Stomach (tissue), 4 donors: ENCODE measurements around the gene CXCL12.

Experiments used
- POLR2A ChIP-seq, 4 donors: fragments of 450-650 bp; IDR thresholded peaks; one replicate each; pipeline ENCODE4 v1.6.1; 2016; ENCODE audit warnings: antibody characterized with exemption in 4 of 4, control low read depth in 2 of 4, mild to moderate bottlenecking in 1 of 4, moderate library complexity in 1 of 4
- TF ChIP-seq, protein P1 (sequence below), 7 experiments: fragments of 450-650 bp in 4 of 7; fragments of 200-600 bp in 3 of 7; sonication (generic) in 3 of 7; IDR thresholded peaks; one replicate each; pipeline ENCODE4 v1.5.1; 2016 to 2019; ENCODE audit warnings: antibody characterized with exemption in 7 of 7, control low read depth in 2 of 7, mild to moderate bottlenecking in 1 of 7

DNA sequence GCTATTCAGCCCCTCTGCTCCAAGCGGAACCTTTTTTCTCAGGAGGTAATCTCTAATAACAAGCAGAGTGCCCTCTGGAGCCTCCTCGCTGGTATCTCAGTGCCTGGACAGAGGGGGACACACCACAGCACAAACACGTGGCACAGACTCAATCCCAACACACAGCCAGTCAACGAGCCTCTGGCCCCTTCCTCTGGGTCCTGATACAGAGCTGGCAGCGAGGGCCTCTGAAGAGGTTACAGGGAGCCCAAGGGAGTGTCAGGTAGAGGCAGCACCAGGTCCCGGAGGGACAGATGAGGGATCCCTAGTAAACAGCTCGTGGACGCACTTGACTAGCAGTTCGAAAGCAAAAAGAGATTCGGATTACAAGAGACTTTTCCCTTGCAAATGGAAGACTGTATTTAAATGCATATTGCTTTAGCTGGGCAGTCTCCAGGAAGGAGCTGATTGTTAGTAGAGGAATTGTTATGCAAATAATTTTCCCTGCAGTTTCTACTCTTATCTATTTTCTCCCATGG lies 14.1 kb downstream of the CXCL12 start:
- TF ChIP-seq, protein P1, sequence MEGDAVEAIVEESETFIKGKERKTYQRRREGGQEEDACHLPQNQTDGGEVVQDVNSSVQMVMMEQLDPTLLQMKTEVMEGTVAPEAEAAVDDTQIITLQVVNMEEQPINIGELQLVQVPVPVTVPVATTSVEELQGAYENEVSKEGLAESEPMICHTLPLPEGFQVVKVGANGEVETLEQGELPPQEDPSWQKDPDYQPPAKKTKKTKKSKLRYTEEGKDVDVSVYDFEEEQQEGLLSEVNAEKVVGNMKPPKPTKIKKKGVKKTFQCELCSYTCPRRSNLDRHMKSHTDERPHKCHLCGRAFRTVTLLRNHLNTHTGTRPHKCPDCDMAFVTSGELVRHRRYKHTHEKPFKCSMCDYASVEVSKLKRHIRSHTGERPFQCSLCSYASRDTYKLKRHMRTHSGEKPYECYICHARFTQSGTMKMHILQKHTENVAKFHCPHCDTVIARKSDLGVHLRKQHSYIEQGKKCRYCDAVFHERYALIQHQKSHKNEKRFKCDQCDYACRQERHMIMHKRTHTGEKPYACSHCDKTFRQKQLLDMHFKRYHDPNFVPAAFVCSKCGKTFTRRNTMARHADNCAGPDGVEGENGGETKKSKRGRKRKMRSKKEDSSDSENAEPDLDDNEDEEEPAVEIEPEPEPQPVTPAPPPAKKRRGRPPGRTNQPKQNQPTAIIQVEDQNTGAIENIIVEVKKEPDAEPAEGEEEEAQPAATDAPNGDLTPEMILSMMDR (IDR thresholded peaks at IDR 0.05), result no peak
- no peak for TF ChIP-seq POLR2A (IDR thresholded peaks at IDR 0.05)
